Hematopoietic multipotent progenitor cell treated with erythropoietin and hydrocortisone succinate and interleukin-3 and kit ligand, for 4 days (in vitro differentiated cells): ENCODE measurements around the gene LRFN5.

Experiments
- DNase-seq: peaks from one replicate; pipeline ENCODE4 v3.0.0-alpha.2; 2015

Gene LRFN5

GRCh38 chr14:41783403-41783802 lies 176.7 kb downstream of the LRFN5 start:
- DNase-seq = no peak

GRCh38 chr14:41785696-41786095 lies 179.0 kb downstream of the LRFN5 start:
- DNase-seq = peak; percentile 1

GRCh38 chr14:41799817-41800216 lies 193.1 kb downstream of the LRFN5 start:
- DNase-seq = no peak

- DNase-seq = no peak
Measured at GRCh38 chr14:41805633-41806032, 199.0 kb downstream of the LRFN5 start.

- no peak for DNase-seq
Measured at GRCh38 chr14:41806366-41806975, 199.8 kb downstream of the LRFN5 start.

GRCh38 chr14:41810362-41810761 lies 203.7 kb downstream of the LRFN5 start:
- DNase-seq = no peak

- no peak for DNase-seq
Measured at GRCh38 chr14:41817626-41818025, 210.9 kb downstream of the LRFN5 start.

GRCh38 chr14:41824441-41824840 lies 217.8 kb downstream of the LRFN5 start:
- peak; percentile 16 for DNase-seq

GRCh38 chr14:41825622-41826021 lies 218.9 kb downstream of the LRFN5 start:
- no peak for DNase-seq

- DNase-seq = no peak
Measured at GRCh38 chr14:41830714-41831406, 224.2 kb downstream of the LRFN5 start.

GRCh38 chr14:41839661-41840060 lies 233.0 kb downstream of the LRFN5 start:
- no peak for DNase-seq

GRCh38 chr14:41859336-41859735 lies 252.7 kb downstream of the LRFN5 start:
- DNase-seq = peak; percentile 0

- DNase-seq = no peak
Measured at GRCh38 chr14:41860586-41860985, 253.9 kb downstream of the LRFN5 start.

- no peak for DNase-seq
Measured at GRCh38 chr14:41865894-41866293, 259.2 kb downstream of the LRFN5 start.

GRCh38 chr14:41868396-41868795 lies 261.7 kb downstream of the LRFN5 start:
- no peak for DNase-seq

- no peak for DNase-seq
Measured at GRCh38 chr14:41872931-41873685, 266.4 kb downstream of the LRFN5 start.

- DNase-seq = no peak
Measured at GRCh38 chr14:41873686-41874317, 267.1 kb downstream of the LRFN5 start.

- no peak for DNase-seq
Measured at GRCh38 chr14:41875116-41875515, 268.4 kb downstream of the LRFN5 start.

GRCh38 chr14:41878321-41878720 lies 271.6 kb downstream of the LRFN5 start:
- no peak for DNase-seq

GRCh38 chr14:41891624-41892023 lies 284.9 kb downstream of the LRFN5 start:
- no peak for DNase-seq

GRCh38 chr14:41899416-41899815 lies 292.7 kb downstream of the LRFN5 start:
- DNase-seq = no peak

GRCh38 chr14:41900644-41901043 lies 294.0 kb downstream of the LRFN5 start:
- DNase-seq = no peak

GRCh38 chr14:41901089-41901488 lies 294.4 kb downstream of the LRFN5 start:
- DNase-seq = no peak
